HL-60 (cell line): Measurements from ENCODE around the gene SMIM1.

Experiments
- DNase-seq, 2 experiments: peaks; one replicate each; pipeline ENCODE4 v3.0.0-alpha.2; 2010 to 2020; ENCODE audit warnings: low read depth in 1 of 2, low spot score in 1 of 2
- H3K27ac ChIP-seq: fragments of 250-450 bp; sonication (Bioruptor Pico); replicated peaks from 2 replicates; pipeline ENCODE4 v1.5.1; 2020; ENCODE audit warnings: mild to moderate bottlenecking, moderate library complexity
- H3K27me3 ChIP-seq: fragments of 250-450 bp; sonication (Bioruptor Pico); 2 replicates; pipeline ENCODE4 v1.5.1; 2021; ENCODE audit warnings: mild to moderate bottlenecking, moderate library complexity; ENCODE audit not compliant: insufficient read depth, poor library complexity, severe bottlenecking
- H3K4me3 ChIP-seq: replicated peaks from 2 replicates; pipeline ENCODE4 v1.5.1; 2011; ENCODE audit warnings: mild to moderate bottlenecking, control low read depth, low read length; ENCODE audit not compliant: insufficient read depth
- GABPA ChIP-seq: IDR thresholded peaks from 2 replicates; pipeline ENCODE4 v1.6.1; 2012; ENCODE audit warnings: low read depth
- POLR2AphosphoS5 ChIP-seq: IDR thresholded peaks from 2 replicates; pipeline ENCODE4 v1.6.1; 2012; ENCODE audit warnings: low read depth
- REST ChIP-seq: IDR thresholded peaks from 2 replicates; pipeline ENCODE4 v1.6.1; 2012; ENCODE audit warnings: low read depth; ENCODE audit not compliant: insufficient replicate concordance
- SPI1 ChIP-seq: IDR thresholded peaks from 2 replicates; pipeline ENCODE4 v1.6.1; 2012; ENCODE audit warnings: low read depth, mild to moderate bottlenecking, borderline replicate concordance
- TF ChIP-seq, protein P1 (sequence below): IDR thresholded peaks from one replicate; pipeline ENCODE4 v1.5.1; 2011; ENCODE audit warnings: low read length, control low read depth, inconsistent platforms; ENCODE audit not compliant: insufficient read depth

The SMIM1 gene

DNA sequence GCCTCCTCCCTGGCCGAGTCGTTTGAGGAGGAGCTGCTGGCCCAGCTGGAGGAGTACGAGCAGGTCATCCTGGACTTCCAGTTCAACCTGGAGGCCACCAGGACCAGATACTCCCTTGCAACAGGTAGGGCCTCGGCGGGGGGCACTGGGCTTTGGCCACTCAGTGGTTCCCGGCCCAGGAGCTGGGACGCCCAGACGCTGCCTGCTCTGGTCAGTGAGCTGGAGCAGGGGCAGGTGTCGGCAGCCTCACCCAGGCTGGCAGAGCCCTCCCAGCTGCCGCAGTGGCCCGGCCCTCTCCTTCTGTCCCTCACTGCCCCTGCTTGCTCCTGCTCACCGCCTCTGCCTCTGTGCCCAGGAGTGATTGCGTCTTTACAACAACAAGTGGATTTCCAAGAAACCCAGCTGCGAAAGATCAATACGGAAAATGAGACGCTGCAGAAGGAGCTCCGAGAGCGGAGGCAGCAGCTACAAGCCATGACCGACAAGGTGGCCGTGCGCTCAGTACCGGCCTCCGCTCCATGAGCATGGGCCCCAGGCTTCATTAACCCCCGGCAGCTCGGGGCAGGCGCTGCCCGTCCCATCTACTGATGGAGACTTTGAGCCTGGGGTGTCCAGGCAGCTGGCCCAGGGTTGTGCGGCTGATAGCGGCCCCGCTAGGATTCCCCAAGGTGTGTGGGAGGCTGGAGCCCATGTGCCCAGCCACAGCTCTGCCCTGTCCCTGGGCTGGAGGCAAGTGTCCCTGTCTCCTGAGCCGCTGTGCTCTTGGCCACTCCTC, 9.0 kb upstream of the SMIM1 start:
- peaks cover 5% of the 10 kb centered on the region for H3K27me3 ChIP-seq

DNA sequence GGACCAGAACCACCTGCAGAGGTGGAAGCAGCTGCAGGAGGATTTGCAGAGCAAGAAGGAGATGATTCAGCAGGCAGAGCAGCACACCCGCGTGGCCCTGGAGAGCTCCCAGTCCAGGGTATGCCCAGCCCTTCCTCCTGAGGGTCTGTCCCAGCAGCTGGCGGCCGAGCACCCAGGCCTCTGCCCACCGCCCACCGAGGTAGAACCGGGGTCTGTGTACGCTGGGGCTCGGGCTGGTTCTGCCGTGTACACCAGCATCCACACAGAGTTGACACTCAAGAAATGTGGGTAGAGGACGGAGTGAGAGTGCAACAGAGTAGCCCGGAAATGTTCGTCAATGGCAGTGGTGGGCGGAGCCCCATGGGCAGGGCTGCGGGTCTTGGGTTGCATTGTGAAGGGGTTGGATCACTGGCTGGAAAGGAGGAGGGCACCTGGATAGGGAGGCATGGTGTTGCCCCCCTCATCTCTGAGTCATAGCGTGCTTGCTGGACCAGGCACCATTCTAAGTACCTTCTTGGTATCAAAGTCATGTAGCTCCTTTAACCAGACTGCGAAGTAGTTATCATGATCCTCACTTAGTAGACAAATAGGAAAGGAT, 5.1 kb upstream of the SMIM1 start:
- H3K27me3 ChIP-seq = peaks cover 6% of the 10 kb centered on the region
- TF ChIP-seq GABPA = no peak
- TF ChIP-seq POLR2AphosphoS5 = no peak
- no peak for TF ChIP-seq REST
- TF ChIP-seq, protein P1, sequence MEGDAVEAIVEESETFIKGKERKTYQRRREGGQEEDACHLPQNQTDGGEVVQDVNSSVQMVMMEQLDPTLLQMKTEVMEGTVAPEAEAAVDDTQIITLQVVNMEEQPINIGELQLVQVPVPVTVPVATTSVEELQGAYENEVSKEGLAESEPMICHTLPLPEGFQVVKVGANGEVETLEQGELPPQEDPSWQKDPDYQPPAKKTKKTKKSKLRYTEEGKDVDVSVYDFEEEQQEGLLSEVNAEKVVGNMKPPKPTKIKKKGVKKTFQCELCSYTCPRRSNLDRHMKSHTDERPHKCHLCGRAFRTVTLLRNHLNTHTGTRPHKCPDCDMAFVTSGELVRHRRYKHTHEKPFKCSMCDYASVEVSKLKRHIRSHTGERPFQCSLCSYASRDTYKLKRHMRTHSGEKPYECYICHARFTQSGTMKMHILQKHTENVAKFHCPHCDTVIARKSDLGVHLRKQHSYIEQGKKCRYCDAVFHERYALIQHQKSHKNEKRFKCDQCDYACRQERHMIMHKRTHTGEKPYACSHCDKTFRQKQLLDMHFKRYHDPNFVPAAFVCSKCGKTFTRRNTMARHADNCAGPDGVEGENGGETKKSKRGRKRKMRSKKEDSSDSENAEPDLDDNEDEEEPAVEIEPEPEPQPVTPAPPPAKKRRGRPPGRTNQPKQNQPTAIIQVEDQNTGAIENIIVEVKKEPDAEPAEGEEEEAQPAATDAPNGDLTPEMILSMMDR = no peak
- TF ChIP-seq SPI1 = no peak
- no peak for DNase-seq
- H3K4me3 ChIP-seq = no peak overlapping the region
- no peak overlapping the region for H3K27ac ChIP-seq

More for the DNA sequence above, 9.0 kb upstream of the SMIM1 start:
- no peak for DNase-seq
- Histone ChIP-seq H3K4me3 (no peak overlapping the region), H3K27ac (no peak overlapping the region)
- TF ChIP-seq SPI1 (no peak), GABPA (no peak), REST (no peak), POLR2AphosphoS5 (no peak)
- TF ChIP-seq, protein P1 = no peak

GRCh38 chr1:3768811-3769390, 3.6 kb upstream of the SMIM1 start:
- DNase-seq = no peak
- Histone ChIP-seq H3K27me3 (peaks cover 6% of the 10 kb centered on the region), H3K27ac (no peak overlapping the region), H3K4me3 (no peak overlapping the region)
- TF ChIP-seq SPI1 (no peak), GABPA (no peak)
- TF ChIP-seq, protein P1 = no peak
